Endothelial cell of coronary artery (primary cell): ENCODE results near the gene REX1BD. TPM values are rescaled to one million over a fixed set of nuclear protein-coding genes. Genes with fewer than 3 reads are reported as not detected.

ENCODE experiments used
- total RNA-seq: library from RNA; depleted of rRNA; stranded (reverse); fragments of >200 nt; gene quantifications from 2 replicates; pipeline ENCODE4 v1.2.3, GENCODE V29; 2014

Gene REX1BD
- 55.6 and 71.6 TPM in 2 replicates for total RNA-seq

GRCh38 chr19:18588611-18589379, at the start of gene REX1BD:
Gene REX1BD, plus strand, starts transcription at chr19:18588798. Its CDS starts 4 bp downstream, at chr19:18588802.

DNA sequence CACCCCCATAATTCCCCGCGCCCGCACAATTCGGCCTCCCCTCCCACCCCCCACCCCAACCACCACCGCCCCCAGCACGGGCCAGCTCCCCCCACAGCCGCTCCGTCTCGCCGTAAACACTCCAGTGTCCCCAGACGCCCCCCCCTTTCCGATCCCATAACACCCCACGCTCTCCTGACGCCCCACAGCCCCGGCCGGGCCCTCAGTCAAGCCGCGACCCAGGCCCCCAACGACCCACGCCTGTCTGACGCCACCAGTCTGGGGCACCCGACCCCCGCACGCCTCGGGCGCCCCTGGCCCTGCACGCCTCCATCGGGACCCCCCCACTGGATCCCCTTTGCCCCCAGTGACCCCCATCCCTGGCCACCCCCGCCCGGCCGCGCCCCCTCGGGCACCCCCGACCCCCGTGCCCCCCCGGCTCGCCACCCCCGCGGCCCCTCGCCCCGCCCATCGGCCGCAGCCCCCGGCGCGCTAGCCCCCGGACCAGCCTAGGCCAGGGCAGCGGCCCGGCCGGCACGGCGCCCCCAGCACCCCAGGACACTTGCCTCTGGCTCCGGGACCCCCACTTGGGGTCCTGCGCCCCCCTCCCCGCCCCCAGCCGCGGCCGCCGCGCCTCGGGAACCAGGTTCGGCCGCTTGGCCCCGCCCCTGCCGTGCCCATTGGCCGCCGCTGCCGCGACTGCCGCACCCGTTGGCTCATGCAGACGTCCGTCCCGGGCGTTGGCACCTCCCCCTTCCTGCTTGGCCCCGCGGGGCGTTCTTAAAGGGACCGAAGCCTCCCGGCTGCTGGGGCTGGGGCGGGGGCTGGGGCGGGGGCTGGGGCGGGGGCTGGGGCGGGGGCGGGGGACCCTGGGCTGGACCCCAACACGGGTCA, 45.4 kb upstream of the REX1BD start, which contains the start of gene FKBP8:
FKBP8 (minus strand) TSS at position 633 of the 873 bp plus-strand sequence. CDS start 1,603 bp downstream, outside the sequence.

DNA sequence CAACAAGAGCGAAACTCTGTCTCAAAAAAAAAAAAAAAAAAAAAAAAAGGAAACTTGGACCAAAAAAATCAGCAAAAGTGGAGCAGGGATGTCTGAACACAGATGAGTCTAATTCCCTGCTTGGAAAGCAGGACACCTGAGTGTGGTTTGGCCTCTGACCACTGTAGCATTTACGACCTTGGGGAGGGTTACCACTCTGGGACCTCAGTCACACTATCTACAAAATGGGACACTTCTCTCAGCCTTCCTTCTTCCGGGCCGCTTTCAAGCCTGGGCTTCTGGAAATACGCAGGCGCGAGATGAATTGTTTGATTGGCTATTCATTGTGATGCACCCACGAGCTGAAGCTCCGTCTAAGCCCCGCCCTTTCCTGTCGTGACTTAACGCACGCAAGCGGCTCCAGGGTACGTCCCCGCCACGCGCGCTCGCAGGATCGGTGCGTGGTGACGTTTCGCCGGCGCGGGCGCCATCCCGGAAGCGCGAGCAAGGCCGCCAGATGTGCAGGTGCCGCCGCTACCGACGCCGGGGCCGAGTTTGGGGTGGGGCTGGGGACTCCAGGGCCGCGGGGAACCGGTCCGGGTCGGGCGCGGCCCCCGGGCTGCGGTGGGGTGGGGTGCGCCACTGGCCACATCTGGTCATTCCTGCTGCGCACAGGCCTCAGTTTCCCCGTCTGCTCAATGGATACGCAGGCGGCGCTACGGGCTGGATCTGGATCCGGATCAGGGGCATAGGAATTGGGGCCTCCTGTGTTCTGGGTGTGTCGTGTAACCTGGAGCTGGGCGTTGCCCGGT, 31.0 kb upstream of the REX1BD start, which contains the start of gene KXD1:
KXD1 (plus strand) TSS at position 460 of the 791 bp plus-strand sequence. CDS start 4,187 bp downstream, outside the sequence.

GRCh38 chr19:18571564-18572344, 16.8 kb upstream of the REX1BD start, which contains the start of gene UBA52:
Gene UBA52, plus strand, starts transcription at chr19:18571857. Its CDS starts 1,444 bp downstream, at chr19:18573301.

GRCh38 chr19:18606281-18607225, 18.0 kb downstream of the REX1BD start, which contains the start of gene CRLF1:
Gene CRLF1, minus strand, starts transcription at chr19:18606799. Its CDS starts 143 bp downstream, at chr19:18606656.

GRCh38 chr19:18612772-18613588, 24.4 kb downstream of the REX1BD start, which contains the start of gene TMEM59L:
Gene TMEM59L, plus strand, starts transcription at chr19:18612870. Its CDS starts 89 bp downstream, at chr19:18612959.

GRCh38 chr19:18636969-18637629, 48.5 kb downstream of the REX1BD start, which contains the start of gene KLHL26:
Gene KLHL26, plus strand, starts transcription at chr19:18637028. Its CDS starts 27 bp downstream, at chr19:18637055.

Other genes starting within 250 kb of the REX1BD start
- 21.8 and 25.7 TPM in 2 replicates for gene PGPEP1, start 248.2 kb upstream of the REX1BD start, total RNA-seq
- 84.6 and 103 TPM in 2 replicates for gene GDF15, start 202.6 kb upstream of the REX1BD start, total RNA-seq
- gene LRRC25, start 191.2 kb upstream of the REX1BD start, total RNA-seq: not detected in 2 replicates
- gene SSBP4, start 169.4 kb upstream of the REX1BD start, total RNA-seq: 50.0 and 52.1 TPM in 2 replicates
- 25.2 and 42.6 TPM in 2 replicates for gene ISYNA1, start 150.7 kb upstream of the REX1BD start, total RNA-seq
- 13.8 and 13.9 TPM in 2 replicates for gene ELL, start 66.7 kb upstream of the REX1BD start, total RNA-seq
- gene FKBP8, start 45.2 kb upstream of the REX1BD start, total RNA-seq: 142 and 176 TPM in 2 replicates
- gene KXD1, start 30.9 kb upstream of the REX1BD start, total RNA-seq: 52.0 and 55.0 TPM in 2 replicates
- gene UBA52, start 16.9 kb upstream of the REX1BD start, total RNA-seq: 879 and 894 TPM in 2 replicates
- gene CRLF1, start 18.0 kb downstream of the REX1BD start, total RNA-seq: 0.09 and 1.1 TPM in 2 replicates
- gene TMEM59L, start 24.1 kb downstream of the REX1BD start, total RNA-seq: 0.19 and 0.27 TPM in 2 replicates
- gene KLHL26, start 48.2 kb downstream of the REX1BD start, total RNA-seq: 2.6 and 6.9 TPM in 2 replicates
- gene CRTC1, start 94.9 kb downstream of the REX1BD start, total RNA-seq: 0.90 and 1.2 TPM in 2 replicates
- gene COMP, start 202.5 kb downstream of the REX1BD start, total RNA-seq: not detected in 2 replicates
- 62.9 and 69.7 TPM in 2 replicates for gene UPF1, start 243.2 kb downstream of the REX1BD start, total RNA-seq